GM21381 (cell line): ENCODE data around the gene OGFOD1.
"Not testable (repeated sequence)": the region's sequence is repeated elsewhere in the genome, so short reads cannot be mapped to it uniquely, and the experiment has no call there.

Experiments used
- ATAC-seq: cut with Tn5 transposase; IDR thresholded peaks from one replicate; pipeline ENCODE4 v1.9.1; 2021; ENCODE audit warnings: mild to moderate bottlenecking, moderate library complexity; ENCODE audit not compliant: unreplicated experiment

Gene OGFOD1

DNA sequence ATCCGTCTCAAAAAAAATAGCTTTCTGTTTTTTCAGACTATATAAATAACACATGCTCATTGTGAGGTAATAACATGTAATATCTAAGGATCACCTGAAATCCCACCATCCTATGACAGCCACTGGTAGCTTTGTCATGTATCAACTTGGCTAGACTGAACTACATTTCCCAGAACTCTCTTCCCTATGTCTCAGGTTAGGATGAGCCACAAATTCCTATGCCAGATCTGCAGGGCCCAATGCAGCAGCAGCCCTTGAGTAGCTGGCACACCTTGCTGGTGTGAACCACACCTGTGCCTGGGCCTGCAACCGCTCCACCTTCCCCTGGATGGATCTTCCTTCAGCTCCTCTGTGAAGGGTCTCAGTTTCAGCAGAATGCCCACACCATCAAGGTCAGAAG lies 28.1 kb downstream of the OGFOD1 start:
- ATAC-seq: no peak

DNA sequence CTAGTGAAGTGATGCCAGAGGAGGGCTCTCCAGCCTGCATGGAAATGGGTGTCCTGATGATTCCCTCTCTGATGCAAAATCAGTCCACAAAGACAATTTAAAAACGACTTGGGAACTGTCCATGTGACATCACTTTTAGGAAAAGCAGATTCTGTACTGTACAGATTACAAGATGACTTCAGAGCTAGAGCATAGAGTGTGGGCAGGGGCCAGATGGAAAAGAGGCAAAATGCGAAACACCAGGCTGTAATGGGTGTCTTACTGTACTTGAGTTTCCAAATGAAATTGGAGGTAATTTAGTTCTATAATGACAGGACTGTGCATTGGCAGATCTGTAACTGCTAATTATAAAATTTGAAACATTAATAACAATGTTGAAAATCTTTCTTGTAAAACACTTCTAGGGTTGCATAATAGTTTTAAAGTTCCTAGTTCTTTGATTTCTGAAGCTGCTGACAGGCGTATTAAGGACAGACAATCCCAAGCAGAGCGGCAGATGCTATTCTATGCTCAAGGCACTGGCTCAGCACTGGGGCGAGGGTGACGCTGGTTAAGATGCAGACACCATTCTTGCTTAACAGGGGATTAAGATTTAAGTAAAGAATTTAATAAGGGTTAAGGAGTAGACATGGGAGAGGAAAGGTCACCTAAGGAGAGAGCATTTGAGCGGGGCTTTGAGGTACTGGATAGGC lies 29.6 kb downstream of the OGFOD1 start:
- ATAC-seq: no peak

DNA sequence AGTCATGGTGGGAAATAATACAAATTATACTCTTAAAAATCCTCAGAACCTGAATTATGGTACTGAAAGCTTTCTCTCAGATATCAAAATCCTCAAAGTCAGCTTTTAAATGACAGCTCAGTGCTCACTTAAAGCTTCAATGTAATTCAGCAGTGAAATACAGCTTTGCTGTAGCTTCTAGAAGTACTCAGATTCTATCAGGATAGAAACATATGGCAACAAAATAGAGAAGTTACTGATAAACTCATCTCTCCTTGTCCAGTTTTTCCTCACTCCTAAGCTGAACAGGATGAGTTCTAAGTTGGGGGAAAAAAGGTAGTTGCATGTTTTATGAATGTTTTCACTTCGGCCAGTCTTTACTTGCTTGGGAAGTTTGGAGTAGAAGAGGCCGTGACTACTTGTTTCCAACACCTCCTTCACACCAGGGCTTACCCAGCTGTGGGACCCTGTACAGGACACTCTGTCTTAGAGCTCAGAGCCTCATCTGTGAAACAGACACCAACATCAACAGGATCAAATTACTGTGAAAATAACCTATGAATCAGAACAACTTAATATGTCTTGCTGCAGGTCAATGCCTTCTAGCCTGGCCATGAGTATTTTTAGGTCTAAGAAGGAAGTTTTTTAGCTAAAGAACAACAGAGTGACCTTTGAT lies 30.2 kb downstream of the OGFOD1 start:
- no peak for ATAC-seq

DNA sequence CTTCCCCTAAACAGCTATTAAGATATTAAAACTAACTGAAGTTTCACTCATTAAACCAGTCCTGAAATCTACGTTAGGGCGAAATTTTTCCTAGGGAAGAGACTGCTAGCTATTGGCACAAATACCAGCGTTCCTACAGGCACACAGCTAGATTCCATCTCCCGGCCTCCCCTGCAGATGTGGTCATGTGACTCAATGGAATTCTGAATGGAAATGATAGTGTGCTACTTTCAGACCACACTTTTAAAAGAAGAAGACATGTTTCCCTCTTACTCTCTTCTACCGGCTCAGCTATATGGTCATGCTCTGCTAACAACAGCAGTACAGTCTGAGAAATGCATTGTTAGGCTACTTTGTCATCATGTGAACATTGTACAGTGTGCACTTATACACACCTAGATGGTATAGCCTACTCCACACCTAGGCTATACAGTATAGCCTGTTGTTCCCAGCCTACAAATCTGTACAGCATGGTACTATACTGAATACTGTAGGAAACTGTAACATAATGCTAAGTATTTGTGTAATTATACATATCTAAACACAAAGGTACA lies 31.4 kb downstream of the OGFOD1 start:
- ATAC-seq: no peak

DNA sequence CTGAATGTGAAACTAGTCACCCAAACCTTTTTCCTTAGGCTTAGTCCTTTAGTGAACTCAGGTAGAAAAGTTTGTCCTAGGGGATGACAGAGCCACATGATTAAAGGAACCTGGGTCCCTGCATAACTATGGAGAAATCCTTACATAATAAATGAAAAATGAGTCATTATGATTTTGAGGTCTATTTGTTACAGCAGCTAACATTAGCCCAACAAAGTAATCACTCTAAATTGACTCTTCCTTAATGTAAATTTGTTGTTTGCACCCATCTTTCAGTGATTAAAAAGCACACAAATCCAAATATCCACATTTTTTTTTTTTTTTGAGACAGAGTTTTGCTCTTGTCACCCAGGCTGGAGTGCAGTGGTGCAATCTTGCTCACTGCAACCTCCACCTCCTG lies 32.0 kb downstream of the OGFOD1 start:
- ATAC-seq: no peak

DNA sequence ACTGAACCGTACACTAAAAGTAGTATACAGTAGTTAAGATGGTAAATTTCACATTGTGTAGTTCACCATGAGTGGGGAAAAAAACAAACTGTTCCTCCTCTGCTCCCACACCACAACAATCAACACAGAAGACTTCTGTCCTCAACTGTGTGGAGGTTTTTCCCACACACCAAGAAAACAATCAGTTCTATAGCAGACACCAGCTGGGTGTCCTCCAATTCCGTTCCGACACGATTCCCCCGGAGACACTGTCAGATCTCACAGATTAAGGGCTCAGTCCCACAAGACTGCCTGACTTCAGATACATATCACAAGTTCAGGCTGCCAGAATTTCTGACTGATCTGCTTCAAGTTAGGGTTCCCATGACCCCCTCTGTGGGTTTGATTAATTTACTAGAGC lies 36.7 kb downstream of the OGFOD1 start:
- ATAC-seq: no peak

DNA sequence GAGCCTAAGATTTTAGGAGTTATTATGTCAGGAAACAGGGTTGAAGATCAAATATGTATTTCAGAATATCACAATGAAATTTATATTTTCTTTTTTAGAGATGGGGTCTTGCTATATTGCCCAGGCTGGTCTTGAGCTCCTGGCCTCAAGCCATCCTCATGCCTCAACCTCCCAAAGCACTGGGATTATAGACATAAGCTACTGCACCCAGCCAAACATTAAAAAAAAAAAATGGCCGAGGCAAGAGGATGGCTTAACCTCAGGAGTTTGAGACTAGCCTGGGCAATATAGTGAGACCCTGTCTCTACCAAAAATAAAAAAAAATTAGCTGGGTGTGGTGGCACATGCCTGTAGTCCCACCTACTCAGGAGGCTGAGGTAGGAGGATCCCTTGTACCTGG lies 37.5 kb downstream of the OGFOD1 start:
- not testable (repeated sequence) for ATAC-seq

DNA sequence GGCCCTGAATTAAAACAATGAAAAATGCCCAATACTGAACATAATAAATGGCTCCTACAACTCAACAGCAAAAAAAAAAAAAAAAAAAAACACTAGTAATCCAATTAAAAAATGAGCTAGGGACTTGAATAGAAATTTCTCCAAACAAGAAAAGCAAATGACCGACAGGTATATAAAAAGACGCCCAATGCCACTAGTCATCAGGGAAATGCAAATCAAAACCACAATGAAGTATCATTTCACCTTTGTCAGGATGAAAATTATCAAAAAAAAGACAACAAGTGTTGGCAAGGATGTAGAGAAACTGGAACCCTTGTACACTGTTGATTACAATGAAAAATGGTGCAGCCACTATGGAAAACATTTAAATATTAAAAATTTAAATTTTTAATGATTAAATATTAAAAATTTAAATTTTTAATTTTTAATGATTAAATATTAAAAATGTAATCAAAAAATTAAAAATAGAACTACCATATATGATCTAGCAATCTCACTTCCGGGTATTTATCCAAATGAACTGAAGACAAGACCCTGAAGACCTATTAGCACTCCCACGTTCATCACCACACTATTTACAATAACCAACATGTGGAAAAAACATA lies 40.4 kb downstream of the OGFOD1 start:
- ATAC-seq: no peak

DNA sequence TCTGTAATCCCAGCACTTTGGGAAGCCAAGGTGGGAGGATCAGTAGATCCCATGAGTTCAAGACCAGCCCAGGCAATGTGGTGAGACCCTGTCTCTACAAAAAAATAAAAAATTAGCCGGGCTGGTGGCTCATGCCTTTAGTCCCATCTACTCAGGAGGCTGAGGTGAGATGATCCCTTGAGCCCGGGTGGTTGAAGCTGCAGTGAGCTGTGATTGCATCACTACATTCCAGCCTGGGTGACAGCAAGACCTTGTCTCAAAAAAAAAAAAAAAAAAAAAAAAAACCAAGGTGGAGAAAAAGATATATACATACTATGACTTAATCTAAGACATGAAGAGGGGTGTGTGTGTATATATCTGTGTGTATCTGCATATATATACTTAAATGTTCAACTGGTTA lies 41.8 kb downstream of the OGFOD1 start:
- ATAC-seq: no peak

DNA sequence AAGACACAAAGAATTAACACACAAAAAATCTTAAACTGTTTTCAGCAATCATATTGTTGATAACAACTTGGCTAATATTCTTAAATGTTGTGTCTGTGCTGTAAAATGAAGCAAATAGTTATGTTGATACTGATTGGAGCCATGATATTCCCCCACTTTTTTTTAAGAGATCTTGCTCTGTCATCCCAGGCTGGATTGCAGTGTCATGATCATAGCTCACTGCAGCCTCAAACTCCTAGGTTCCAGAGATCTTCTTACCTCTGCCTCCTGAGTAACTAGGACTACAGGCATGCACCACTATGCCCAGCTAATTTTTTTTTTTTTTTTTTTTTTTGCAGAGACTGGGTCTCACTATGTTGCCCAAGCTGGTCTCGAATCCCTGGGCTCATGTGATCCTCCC lies 42.5 kb downstream of the OGFOD1 start:
- no peak for ATAC-seq

DNA sequence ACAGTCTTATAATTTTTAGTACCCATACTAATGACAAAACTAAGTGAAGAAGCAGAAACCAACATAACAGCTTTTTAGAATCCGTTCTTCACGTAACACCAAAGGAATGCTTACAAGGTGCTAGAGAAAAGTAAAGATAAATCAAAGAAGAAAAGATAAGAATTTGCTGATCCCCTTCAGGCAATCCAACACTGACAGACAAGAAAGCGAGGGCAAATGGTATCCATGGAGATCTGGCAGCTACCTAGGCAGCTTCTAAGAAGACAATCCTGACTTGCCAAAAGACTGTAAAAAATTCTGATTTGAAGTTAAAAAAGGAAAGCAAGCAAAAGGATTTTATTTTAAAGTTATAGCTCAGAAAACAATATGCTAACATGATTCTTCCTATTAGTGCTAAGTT lies 53.8 kb downstream of the OGFOD1 start:
- no peak for ATAC-seq

DNA sequence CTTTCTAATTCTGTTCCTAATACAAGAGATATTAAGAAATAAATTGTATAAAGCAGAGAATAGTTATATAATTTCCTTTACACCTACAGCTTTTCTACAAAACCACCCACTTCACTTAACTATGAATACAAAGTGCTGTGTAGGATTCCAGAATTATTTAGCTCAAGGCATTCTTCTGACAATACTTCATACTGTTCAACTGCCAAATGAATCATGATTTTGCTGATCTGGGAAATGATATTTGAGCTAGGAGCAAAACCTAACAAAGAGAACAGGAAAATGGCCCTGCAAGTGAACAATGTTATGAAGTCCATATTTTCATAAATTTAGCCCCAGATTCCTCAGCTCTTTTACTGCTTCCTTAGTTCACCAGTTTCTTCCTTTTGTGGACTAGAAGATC lies 55.6 kb downstream of the OGFOD1 start:
- no peak for ATAC-seq

DNA sequence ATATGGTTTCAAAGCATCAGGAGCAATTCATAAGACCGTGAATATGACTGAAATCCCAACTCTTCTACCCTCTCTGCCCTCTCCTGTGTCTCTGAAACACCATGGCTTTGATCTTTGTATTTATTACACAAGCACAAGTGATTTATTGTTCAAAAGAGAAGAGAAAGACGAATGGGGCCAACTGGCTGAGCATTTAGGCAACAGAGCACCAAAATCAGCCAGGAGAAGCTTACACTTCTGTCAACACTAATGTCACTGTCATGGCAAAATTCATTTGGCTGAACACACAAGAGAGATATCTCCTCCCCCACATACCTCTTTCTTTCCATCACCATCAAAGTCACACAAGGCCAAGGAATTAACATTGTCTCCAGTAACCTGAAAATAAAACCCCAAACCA lies 59.2 kb downstream of the OGFOD1 start:
- no peak for ATAC-seq

DNA sequence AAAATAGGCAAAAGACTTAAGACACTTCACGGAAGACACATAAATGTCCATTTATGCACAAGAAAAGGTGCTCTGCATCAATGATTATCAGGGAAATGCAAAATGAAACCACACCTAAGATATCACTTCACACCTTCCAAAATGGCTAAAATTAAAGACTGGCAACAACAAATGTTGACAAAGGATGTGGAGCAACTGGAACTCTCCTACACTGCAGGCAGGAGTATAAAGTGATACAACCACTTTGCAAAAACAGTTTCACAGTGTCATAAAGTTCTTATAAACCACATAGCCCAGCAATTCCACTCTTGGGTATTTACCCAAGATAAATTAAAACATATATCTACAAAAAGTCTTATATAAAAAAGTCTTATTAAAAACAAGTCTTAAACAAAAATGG lies 60.7 kb downstream of the OGFOD1 start:
- ATAC-seq: no peak

DNA sequence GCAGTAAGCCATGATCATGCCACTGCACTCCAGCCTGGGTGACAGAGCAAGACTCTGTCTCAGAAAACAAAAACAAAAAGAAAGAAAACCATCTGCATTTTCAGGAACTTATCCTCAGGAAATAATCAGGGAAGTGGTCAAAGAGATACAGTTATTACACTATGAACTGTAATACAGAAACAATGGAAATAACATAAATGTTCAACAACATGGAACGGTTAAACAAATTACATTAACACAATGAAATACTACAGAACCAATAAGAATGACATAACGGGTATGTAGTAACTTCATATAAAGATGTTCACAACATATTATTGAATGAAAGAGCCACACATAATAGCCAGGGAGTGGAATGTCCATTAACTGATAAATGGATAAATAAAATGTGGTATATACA lies 61.7 kb downstream of the OGFOD1 start:
- no peak for ATAC-seq

DNA sequence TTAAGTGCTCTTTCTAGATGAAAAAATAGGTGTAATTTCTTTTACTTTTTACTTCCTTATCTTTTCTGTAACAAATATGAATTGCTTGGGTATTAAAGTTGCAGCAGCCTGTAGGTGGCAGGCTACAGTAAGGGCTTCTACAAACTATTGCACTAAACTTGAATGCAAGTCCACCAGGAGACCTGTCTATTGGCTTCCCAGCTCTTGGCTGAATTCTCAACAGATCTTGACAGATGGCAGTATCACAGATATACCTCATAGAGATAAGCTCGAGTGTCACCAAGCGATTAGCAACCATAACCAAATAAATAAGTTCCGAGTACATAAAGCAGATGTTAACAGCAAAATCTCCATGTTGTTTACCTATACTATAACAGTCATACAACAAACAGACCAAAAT lies 62.6 kb downstream of the OGFOD1 start:
- ATAC-seq: no peak

DNA sequence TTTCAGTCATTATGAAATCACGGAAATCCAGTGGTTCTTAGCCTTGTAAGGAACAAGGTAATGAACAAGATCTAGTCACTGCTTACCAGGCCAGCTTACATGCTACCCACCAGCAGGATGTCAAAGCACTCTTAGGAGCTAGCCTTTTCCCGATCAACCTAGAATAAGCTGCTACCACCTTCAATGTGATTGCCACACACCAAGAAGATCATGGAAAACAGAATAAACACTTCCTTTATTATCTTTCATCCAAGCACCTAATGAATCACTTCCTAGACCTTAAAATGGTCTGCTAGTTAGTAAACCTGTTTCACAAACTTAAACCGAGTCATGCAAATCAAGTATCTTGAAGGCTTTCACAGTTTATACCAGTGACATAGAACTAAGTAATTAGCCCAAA lies 63.5 kb downstream of the OGFOD1 start:
- ATAC-seq: no peak

DNA sequence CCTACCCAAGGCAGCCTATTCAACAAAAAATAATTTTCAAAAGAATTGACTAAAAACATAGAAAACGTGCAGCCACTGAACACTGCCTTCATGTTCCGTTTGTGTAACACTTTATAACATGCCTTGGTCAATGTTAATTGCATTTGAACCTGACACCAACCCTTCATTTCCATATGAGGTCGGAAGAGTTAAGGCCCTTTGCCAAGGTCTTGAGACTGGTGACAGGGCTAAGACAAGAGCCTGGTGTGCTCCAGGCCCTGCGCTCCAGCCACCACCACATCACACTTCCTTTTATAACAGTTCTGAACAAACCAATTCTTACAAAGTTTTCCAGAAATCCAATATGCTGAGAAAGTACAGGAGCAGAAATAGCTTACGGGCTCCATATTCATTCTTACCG lies 64.3 kb downstream of the OGFOD1 start:
- ATAC-seq: no peak

DNA sequence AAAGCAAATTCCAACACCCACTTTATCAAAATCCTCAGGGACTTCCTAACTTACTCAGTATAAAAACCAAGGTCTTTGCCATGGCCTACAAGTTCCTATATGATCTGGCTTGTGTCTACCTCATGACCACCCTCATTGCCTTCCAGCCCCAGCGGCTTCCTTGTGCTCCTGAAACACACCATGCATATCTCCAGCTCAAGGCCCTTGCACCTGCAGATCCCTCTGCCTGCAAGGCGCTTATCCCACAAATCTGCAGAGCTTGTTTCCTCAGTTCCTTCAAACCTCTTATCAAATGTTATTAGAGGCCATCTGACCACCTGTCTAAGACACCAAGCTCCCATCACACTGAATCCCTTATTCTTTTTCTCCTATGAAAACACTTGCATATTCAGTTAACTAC lies 65.9 kb downstream of the OGFOD1 start:
- ATAC-seq: no peak

DNA sequence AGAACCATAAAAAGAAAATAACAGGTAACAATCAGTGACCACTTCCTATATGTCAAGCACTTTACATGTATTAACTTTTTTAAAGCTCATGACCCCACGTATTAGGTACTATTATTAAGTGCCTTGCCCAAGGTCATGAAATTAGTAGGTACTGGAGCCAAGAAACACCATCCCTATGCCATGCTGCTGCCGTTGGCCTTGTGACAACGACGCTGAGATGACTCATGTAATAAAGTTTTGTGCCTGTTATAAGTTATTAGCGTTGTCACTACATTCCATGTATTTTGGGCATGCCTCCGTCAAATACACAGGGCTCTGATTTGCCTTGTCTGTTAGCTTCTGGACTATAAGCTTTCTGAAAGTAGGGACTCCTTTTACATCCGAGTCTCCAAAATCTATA lies 67.1 kb downstream of the OGFOD1 start:
- ATAC-seq: no peak

DNA sequence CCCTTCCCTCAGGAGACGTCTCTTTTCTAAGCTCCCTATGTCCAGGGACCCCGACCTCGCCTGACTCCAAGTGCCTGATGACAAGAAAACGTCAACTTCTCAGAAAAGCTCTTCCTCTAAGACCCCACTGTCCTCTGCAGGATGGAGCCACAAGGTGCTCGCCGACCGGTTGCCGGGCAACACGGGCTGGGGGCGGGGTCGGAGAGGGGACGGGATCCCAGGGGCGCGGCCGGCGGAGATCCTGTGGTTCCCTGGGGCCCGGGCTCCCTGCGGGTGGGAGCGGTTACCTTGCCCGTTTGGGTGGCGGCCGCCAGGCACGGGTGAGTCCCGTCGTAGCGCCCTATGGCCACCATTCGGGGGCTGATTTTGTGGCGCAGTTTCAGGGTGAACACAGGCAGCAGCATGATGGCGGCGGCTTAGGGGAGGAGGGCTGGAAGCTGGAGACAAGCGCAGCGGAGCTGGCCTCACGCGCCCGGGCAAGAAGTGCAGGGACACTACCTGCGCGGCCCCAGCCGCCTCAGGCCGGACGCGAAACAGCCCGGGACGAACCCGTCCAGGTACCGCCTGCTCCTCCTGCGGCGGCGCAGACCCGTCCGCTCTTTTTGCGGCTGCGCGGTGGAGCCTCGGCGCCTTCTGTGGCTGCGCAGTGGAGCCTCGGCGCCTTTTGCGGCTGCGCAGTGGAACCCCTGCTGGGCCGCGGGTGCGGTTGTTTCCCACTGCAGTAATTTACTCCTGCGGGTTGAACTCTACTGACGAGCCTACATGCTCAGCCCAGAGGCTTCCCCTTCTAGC lies 68.3 kb downstream of the OGFOD1 start, which contains the start of gene BBS2:
Gene BBS2, minus strand, starts transcription at position 566 of the 792 bp plus-strand sequence. Its CDS starts 162 bp downstream, at position 404.
- ATAC-seq: peak; percentile 89
